NCI-H748 treated with DMSO at 0.1 percent for 48 hours (cell line): ENCODE data around the gene B3GALT6.
A peak's percentile ranks its signal among the peaks of the same experiment; 100 is the strongest.

Experiments
- DNase-seq: peaks from one replicate; lab custom pipeline; 2025; lab: John Stamatoyannopoulos, UW

B3GALT6 gene

GRCh38 chr1:1264868-1265272 lies 32.8 kb downstream of the B3GALT6 start:
- no peak for DNase-seq

GRCh38 chr1:1267488-1268283 lies 35.6 kb downstream of the B3GALT6 start:
- DNase-seq: no peak

GRCh38 chr1:1268284-1268682 lies 36.2 kb downstream of the B3GALT6 start:
- no peak for DNase-seq

GRCh38 chr1:1270813-1271212 lies 38.8 kb downstream of the B3GALT6 start:
- DNase-seq: no peak

GRCh38 chr1:1272341-1273208 lies 40.5 kb downstream of the B3GALT6 start:
- DNase-seq: no peak

- no peak for DNase-seq
Measured at GRCh38 chr1:1273209-1273511, 41.1 kb downstream of the B3GALT6 start.

GRCh38 chr1:1273512-1274298 lies 41.7 kb downstream of the B3GALT6 start, which contains the start of gene UBE2J2:
TSS of gene UBE2J2 (minus strand) at chr1:1273854. CDS start at chr1:1267992, 5,862 bp downstream.
- DNase-seq: peak; percentile 50

- DNase-seq: no peak
Measured at GRCh38 chr1:1274299-1274930, 42.4 kb downstream of the B3GALT6 start.

GRCh38 chr1:1274931-1275431 lies 42.9 kb downstream of the B3GALT6 start:
- no peak for DNase-seq

- no peak for DNase-seq
Measured at GRCh38 chr1:1275836-1276235, 43.8 kb downstream of the B3GALT6 start.

- DNase-seq: no peak
Measured at GRCh38 chr1:1278620-1279019, 46.6 kb downstream of the B3GALT6 start.

GRCh38 chr1:1279028-1279427 lies 47.0 kb downstream of the B3GALT6 start:
- no peak for DNase-seq

- no peak for DNase-seq
Measured at GRCh38 chr1:1280782-1281481, 48.9 kb downstream of the B3GALT6 start.

GRCh38 chr1:1281533-1282321 lies 49.7 kb downstream of the B3GALT6 start:
- no peak for DNase-seq

GRCh38 chr1:1282998-1283397 lies 51.0 kb downstream of the B3GALT6 start:
- DNase-seq: no peak

GRCh38 chr1:1283821-1284220 lies 51.8 kb downstream of the B3GALT6 start:
- DNase-seq: no peak
